GM18907 (cell line): ENCODE data around the gene FANCB.

Experiments
- ATAC-seq: cut with Tn5 transposase; IDR thresholded peaks from one replicate; pipeline ENCODE4 v1.9.1; 2021; ENCODE audit warnings: mild to moderate bottlenecking, moderate library complexity; ENCODE audit not compliant: unreplicated experiment

Gene FANCB

GRCh38 chrX:14843666-14844065 lies 29.2 kb downstream of the FANCB start:
- no peak for ATAC-seq

- ATAC-seq: no peak
These were observed 35.7 kb downstream of the FANCB start for GRCh38 chrX:14837155-14837554.

GRCh38 chrX:14832586-14832985 lies 40.3 kb downstream of the FANCB start:
- ATAC-seq: no peak

GRCh38 chrX:14832151-14832550 lies 40.7 kb downstream of the FANCB start:
- ATAC-seq: no peak

GRCh38 chrX:14829643-14830042 lies 43.2 kb downstream of the FANCB start:
- ATAC-seq: no peak

GRCh38 chrX:14826319-14826718 lies 46.5 kb downstream of the FANCB start:
- no peak for ATAC-seq

GRCh38 chrX:14825851-14826250 lies 47.0 kb downstream of the FANCB start:
- no peak for ATAC-seq

GRCh38 chrX:14819769-14820168 lies 53.1 kb downstream of the FANCB start:
- ATAC-seq: no peak

GRCh38 chrX:14817571-14817970 lies 55.3 kb downstream of the FANCB start:
- ATAC-seq: no peak

GRCh38 chrX:14802943-14803710 lies 69.7 kb downstream of the FANCB start:
- ATAC-seq: no peak

GRCh38 chrX:14801136-14801535 lies 71.7 kb downstream of the FANCB start:
- no peak for ATAC-seq

- no peak for ATAC-seq
These were observed 74.0 kb downstream of the FANCB start for GRCh38 chrX:14798805-14799397.
